Pancreas (tissue), 10 donors: ENCODE results near the gene IL17D. TPM values are rescaled to one million over a fixed set of nuclear protein-coding genes. Genes with fewer than 3 reads are reported as not detected.

Source experiments
- ATAC-seq, 4 donors: fragments of 200-7000 bp; cut with Tn5 transposase; one replicate each; pipeline versions ENCODE4 v1.8.0 to v1.9.1; 2020; ENCODE audit warnings: mild to moderate bottlenecking in 4 of 4, moderate library complexity in 4 of 4
- DNase-seq, 6 donors: peaks; one replicate each; pipeline ENCODE4 v3.0.0-alpha.2; 2020
- FAIRE-seq: peaks from 2 replicates; lab custom pipeline; 2012; peaks lifted over from hg19 to GRCh38; lab: Jason Lieb, UNC
- H3K27ac ChIP-seq, 4 donors: fragments of 200-600 bp; sonication (generic); 1 replicate in 3 of 4; 2 replicates in 1 of 4; pipeline versions ENCODE4 v1.5.0 to v1.8.0; 2020
- H3K27me3 ChIP-seq, 4 donors: fragments of 200-600 bp; one replicate each; pipeline ENCODE4 v1.8.0; 2021
- H3K36me3 ChIP-seq, 3 donors: fragments of 200-600 bp; sonication (generic) in 1 of 3; one replicate each; pipeline versions ENCODE4 v1.5.0 to v1.8.0; 2020 to 2021
- H3K4me1 ChIP-seq, 3 donors: fragments of 200-600 bp; one replicate each; pipeline ENCODE4 v1.8.0; 2021
- H3K4me3 ChIP-seq, 4 donors: fragments of 200-600 bp; sonication (generic) in 2 of 4; one replicate each; pipeline versions ENCODE4 v1.5.0 to v1.8.0; 2020 to 2021
- H3K9me3 ChIP-seq, 4 donors: fragments of 200-600 bp; one replicate each; pipeline ENCODE4 v1.8.0; 2021
- CTCF ChIP-seq, 4 donors: fragments of 200-600 bp; sonication (generic) in 3 of 4; IDR thresholded peaks; one replicate each; pipeline versions ENCODE4 v1.5.0 to v1.8.0; 2021; ENCODE audit warnings: antibody characterized with exemption in 4 of 4
- WGBS, 2 donors: extraction: QIAGEN DNeasy Blood & Tissue Kit; methylation state at CpG; one replicate each; pipeline ENCODE4 v1.1.7; 2013; 5-methylcytosine and 5-hydroxymethylcytosine counted together
- intact Hi-C, 3 donors: fragments of 100-400 bp; cut with DNase I; formaldehyde crosslinking; loops; one replicate each; pipeline versions ENCODE4 v1.11.1 to v1.14.2; 2022
- polyA plus RNA-seq, 2 donors: library from polyadenylated mRNA; stranded (reverse); fragments of 200-250 nt; gene quantifications; one replicate each; pipeline ENCODE4 v1.2.3, GENCODE V29; 2013
- total RNA-seq, 6 donors: library from RNA; stranded (reverse); fragmentation: NEBNext Ultra II Directional in 4 of 6; extraction: Animal tissue kit (Norgen Biotek cat#: 25700) in 4 of 6; gene quantifications; one replicate each; pipeline versions ENCODE4 v1.2.1 to v1.2.4, GENCODE V29; 2021 to 2023
- donor health status: healthy with polysubstance abuse.
- donor health status: DM: no; HTN: no; CAD: no; lungs with moderate emphysema.
- donor health status: DM: no; HTN: no; CAD: no.
- donor health status: control.
- donor health status: control.
- donor health status: Bipolar disorder and iron deficiency.
- donor health status: DM: yes; HTN: yes; CAD: no.
- donor health status: DM: no; HTN: no; CAD: no.
- donor health status: DM: no; HTN: no; CAD: no.
- donor health status: DM: yes; HTN: yes; CAD: no.

IL17D gene
- total and polyA plus RNA-seq, 8 donors = 0.35 to 0.71 (median 0.48) TPM

- no peak for ATAC-seq
- no peak for FAIRE-seq
- no peak for TF ChIP-seq CTCF (IDR thresholded peaks at IDR 0.05)
- Histone ChIP-seq H3K4me1 (no peaks in the 10 kb centered on the region), H3K9me3 (no peaks in the 10 kb centered on the region), H3K27ac (no peak overlapping the region), H3K36me3 (no peaks in the 10 kb centered on the region), H3K27me3 (no peaks in the 10 kb centered on the region), H3K4me3 (no peak overlapping the region)
- WGBS, 2 donors = 86 to 93% methylated on average over 1 of the region's 1 CpG
- intact Hi-C loops = no loop called here
- DNase-seq = no peak
Measured at GRCh38 chr13:20682061-20682460, 21.4 kb upstream of the IL17D start.

- ATAC-seq = no peak
- no peaks in the 10 kb centered on the region for H3K4me1 ChIP-seq
- no peaks in the 10 kb centered on the region for H3K27me3 ChIP-seq
- no peak for DNase-seq
- H3K4me3 ChIP-seq = no peak overlapping the region
- H3K9me3 ChIP-seq = no peaks in the 10 kb centered on the region
- 84 to 86% methylated on average over 4 of the region's 4 CpGs for WGBS, 2 donors
- no peak overlapping the region for H3K27ac ChIP-seq
- no peak for TF ChIP-seq CTCF (IDR thresholded peaks at IDR 0.05)
- no peak for FAIRE-seq
- H3K36me3 ChIP-seq = no peaks in the 10 kb centered on the region
- intact Hi-C loops = no loop called here
Measured at GRCh38 chr13:20684041-20684440, 19.5 kb upstream of the IL17D start.

GRCh38 chr13:20684546-20684945, 19.0 kb upstream of the IL17D start:
- ATAC-seq (no peak), DNase-seq (no peak), FAIRE-seq (no peak)
- H3K27me3 ChIP-seq = no peaks in the 10 kb centered on the region
- WGBS, 2 donors = 79 to 81% methylated on average over 18 of the region's 18 CpGs
- intact Hi-C loops = no loop called here
- H3K9me3 ChIP-seq = no peaks in the 10 kb centered on the region
- no peaks in the 10 kb centered on the region for H3K4me1 ChIP-seq
- no peak overlapping the region for H3K4me3 ChIP-seq
- H3K27ac ChIP-seq = no peak overlapping the region
- no peaks in the 10 kb centered on the region for H3K36me3 ChIP-seq
- no peak for TF ChIP-seq CTCF (IDR thresholded peaks at IDR 0.05)

GRCh38 chr13:20685092-20685491, 18.4 kb upstream of the IL17D start:
- Histone ChIP-seq H3K4me3 (no peak overlapping the region), H3K27me3 (no peaks in the 10 kb centered on the region), H3K4me1 (no peaks in the 10 kb centered on the region), H3K36me3 (no peaks in the 10 kb centered on the region), H3K27ac (no peak overlapping the region), H3K9me3 (no peaks in the 10 kb centered on the region)
- ATAC-seq = no peak
- WGBS, 2 donors = 76 to 77% methylated on average over 6 of the region's 6 CpGs
- no peak for DNase-seq
- no peak for TF ChIP-seq CTCF (IDR thresholded peaks at IDR 0.05)
- FAIRE-seq = no peak
- intact Hi-C loops = no loop called here

GRCh38 chr13:20686167-20686566, 17.3 kb upstream of the IL17D start:
- TF ChIP-seq CTCF (IDR thresholded peaks at IDR 0.05) = no peak
- FAIRE-seq (no peak), ATAC-seq (no peak), DNase-seq (no peak)
- Histone ChIP-seq H3K36me3 (no peaks in the 10 kb centered on the region), H3K4me1 (no peaks in the 10 kb centered on the region), H3K9me3 (no peaks in the 10 kb centered on the region), H3K4me3 (no peak overlapping the region), H3K27me3 (no peaks in the 10 kb centered on the region), H3K27ac (no peak overlapping the region)
- intact Hi-C loops = no loop called here
- WGBS, 2 donors = 82 to 92% methylated on average over 1 of the region's 1 CpG
